KOPT-K1 (cell line): ENCODE measurements around the gene JAK1.

Experiments
- H3K27ac ChIP-seq: fragments of 200-600 bp; sonication (generic); 2 replicates; pipeline ENCODE4 v1.5.1; 2016; ENCODE audit warnings: antibody characterized with exemption, mild to moderate bottlenecking, low read depth, low read length; ENCODE audit not compliant: poor library complexity, severe bottlenecking
- H3K36me3 ChIP-seq: fragments of 200-600 bp; sonication (generic); 2 replicates; pipeline ENCODE4 v1.5.1; 2017; ENCODE audit warnings: antibody characterized with exemption, mild to moderate bottlenecking, low read length, moderate library complexity; ENCODE audit not compliant: insufficient read depth
- H3K9me3 ChIP-seq: fragments of 200-600 bp; sonication (generic); 2 replicates; pipeline ENCODE4 v1.5.1; 2017; ENCODE audit warnings: antibody characterized with exemption, low read length, mild to moderate bottlenecking; ENCODE audit not compliant: insufficient read depth, poor library complexity, severe bottlenecking

Gene JAK1

DNA sequence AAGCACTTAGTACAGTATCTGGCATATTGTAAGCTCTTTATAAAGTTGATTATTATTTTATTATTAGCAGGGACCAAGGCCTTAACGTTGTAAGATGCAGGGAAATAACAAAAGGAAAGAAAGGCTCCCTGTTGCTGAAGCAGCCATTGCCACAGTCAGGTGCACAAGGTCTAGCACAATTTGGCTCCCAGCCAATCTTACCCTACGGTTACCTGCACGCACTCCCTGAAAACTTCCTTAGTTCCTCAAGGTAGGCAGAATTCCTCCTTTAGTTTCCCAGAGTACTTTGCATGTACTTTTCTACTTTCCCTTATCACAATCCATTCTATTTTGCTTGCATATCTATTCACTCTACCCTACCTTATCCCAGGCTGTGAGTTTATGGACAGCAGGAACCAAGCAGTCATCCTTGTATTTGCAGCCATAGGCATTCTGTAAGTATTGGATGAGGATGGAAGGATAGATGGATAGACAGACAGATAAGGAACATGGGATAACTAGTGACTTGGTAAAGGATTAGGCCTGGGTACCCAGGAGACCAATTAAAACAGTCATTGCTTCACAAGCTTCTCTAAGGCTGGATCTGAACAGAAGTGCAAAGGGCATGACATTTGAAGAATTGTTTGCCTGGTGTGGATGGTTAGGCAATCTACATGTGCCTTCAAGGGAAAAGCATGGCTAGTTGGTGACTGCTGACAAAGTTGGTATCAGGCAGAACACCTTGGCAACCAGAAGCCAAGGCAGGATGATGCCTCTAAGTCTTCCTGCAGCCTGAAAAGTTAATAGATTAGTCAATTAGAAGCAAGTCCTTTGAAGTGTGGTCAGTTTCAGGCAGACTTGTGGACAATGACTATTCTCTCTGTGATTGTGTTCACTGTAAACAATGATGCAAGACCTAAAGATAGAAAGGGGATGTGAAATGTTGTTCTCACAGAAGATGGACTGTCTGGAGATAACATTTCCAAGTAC, 20.8 kb upstream of the JAK1 start:
- H3K27ac ChIP-seq = no peak overlapping the region
- no peaks in the 10 kb centered on the region for H3K9me3 ChIP-seq
- no peaks in the 10 kb centered on the region for H3K36me3 ChIP-seq

DNA sequence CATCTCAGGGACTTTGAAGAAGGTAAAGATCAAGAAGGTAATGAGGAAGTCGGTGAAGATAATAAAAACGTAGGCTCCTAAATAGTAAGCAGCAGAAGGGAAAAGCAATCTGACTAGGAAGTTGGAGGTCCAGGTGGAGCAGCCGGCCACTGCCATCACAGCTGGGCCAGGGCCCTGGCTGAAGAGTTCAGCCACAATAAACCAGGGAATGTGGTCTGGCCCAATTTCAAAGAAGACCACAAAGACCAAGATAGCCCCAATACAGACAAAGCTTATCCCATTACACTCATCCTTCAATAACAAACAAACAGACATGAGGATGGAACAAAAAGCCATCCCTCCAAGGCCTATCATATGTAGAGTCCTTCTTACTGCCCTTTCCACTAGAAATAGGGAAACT, 18.4 kb upstream of the JAK1 start:
- H3K36me3 ChIP-seq = no peaks in the 10 kb centered on the region
- no peaks in the 10 kb centered on the region for H3K9me3 ChIP-seq
- H3K27ac ChIP-seq = no peak overlapping the region

DNA sequence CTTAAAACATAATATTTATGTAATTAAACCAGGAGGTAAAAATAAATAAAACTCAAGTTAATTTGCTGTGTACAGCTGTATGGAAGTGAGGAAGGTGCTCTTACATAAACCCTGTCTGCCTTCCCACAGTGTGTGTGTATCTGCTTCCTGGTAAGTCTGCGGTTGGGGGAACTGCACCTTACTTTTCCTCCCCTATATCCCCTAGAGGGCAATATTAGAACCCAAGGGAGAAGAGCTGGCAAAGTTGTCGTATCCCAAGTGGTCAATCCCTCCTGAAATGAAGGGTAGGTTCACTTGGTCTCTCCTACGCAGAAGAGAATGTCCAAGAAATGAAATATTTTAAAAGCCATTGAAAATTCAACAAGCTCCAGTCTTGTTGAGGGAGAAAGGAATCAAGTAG, 17.8 kb upstream of the JAK1 start:
- Histone ChIP-seq H3K27ac (no peak overlapping the region), H3K9me3 (no peaks in the 10 kb centered on the region), H3K36me3 (no peaks in the 10 kb centered on the region)

DNA sequence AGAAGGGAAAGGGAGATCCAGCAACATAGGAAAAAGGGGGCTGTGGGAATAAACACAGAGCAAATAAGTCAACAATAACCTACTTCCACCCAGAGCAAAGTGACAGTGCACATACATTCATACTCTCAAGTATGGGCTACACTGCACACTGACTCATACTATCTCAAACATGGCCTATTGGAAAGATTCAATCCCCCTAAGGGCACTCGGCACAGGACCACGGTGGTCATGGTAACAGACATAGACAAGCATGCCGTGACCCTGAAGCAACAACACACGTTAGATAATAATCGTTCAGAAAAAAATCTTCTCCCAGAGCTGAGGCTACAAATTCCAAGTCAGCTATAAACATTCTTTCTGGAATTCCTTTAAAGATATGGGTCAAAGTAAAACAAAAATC, 16.8 kb upstream of the JAK1 start:
- Histone ChIP-seq H3K36me3 (no peaks in the 10 kb centered on the region), H3K27ac (no peak overlapping the region), H3K9me3 (no peaks in the 10 kb centered on the region)

DNA sequence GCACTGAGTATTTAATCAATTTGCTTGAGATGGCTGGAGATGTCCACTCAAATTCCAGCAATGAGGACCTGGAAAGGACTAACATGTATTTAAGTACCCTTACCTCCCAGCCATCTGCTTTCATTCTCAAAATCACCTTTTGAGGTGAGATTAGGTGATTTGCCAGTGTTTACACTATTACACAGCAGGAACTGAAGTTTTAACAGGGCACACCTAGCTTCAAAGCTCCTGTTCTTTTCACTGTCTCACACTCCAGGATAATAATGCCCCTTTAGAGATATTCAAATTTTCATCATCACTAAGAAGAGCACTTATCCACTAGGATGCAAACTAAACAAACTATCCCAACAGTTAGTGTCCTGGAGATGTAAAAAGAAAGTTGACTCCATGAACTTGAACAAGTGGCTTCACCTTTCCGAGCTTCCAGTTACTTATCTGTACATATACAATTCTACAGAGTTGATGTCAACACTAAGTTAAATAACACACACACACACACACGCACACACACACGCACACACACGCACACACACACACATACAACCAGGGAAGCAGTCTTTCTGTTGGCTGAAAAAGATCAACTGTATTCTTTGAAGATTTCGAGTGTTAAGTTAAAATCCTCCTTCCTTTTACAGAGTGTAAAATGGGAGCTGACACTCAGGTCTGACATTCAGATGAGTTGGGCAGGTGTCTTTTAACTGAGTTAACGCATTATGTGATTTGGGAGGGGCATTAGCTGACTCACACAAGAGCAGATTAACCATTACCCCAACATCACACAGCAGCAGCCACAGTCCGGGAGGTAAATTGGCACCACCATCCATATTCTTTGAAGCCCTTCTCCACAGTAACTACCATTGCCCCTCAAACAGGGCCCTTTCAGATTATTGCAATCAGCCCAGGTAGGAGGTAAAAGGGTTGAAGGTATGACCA, 15.5 kb upstream of the JAK1 start:
- H3K9me3 ChIP-seq = no peaks in the 10 kb centered on the region
- H3K27ac ChIP-seq = no peak overlapping the region
- no peaks in the 10 kb centered on the region for H3K36me3 ChIP-seq

DNA sequence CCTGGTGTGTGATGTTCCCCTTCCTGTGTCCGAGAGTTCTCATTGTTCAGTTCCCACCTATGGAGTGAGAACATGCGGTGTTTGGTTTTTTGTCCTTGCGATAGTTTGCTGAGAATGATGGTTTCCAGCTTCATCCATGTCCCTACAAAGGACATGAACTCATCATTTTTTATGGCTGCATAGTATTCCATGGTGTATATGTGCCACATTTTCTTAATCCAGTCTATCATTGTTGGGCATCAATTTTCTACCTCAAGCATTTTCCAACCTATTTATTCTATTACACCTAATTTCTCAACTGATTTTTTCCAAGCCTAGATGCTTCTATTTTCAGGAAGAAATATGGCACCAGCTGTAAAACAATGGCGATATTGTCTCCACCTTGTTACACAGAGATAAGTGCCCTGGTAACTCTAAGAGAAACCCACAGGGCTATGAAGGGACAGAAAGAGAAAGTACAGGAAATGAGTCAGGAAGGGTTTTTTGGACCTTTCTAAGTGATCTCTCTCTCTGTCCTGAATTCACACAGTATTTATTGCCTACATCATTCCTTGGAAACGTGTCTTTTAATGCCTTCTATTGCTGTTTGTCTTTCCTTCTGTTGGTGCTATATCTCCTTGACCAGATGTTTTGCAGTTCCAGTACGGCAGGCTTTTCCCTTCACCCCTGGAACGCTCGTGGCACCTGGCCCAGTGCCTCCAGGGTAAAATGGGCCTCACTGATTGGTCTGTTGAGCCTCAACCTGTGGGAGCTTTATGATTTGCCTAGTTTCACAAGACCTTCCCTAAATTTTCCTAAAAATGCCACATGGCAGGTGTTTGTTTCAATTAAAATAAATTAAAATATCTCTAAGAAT, 14.6 kb upstream of the JAK1 start:
- Histone ChIP-seq H3K36me3 (no peaks in the 10 kb centered on the region), H3K27ac (no peak overlapping the region), H3K9me3 (no peaks in the 10 kb centered on the region)

DNA sequence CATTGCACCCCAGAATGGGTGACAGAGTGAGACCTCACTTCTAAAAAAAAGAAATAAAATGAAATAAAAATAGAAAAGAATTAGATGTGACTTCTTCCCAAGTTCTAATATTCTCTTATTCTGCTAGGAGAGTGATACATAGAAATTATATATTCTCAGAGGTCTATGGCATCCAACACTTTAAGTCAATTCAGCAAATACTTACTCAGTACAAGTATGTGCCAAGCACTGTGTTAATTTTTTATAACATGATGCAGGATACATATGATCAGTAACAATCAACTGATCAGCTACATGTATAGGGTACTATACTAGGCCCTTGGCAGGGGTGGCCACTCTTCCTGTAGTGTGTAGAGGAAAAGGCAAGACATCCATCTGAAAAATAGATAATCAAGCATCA, 13.0 kb upstream of the JAK1 start:
- no peaks in the 10 kb centered on the region for H3K9me3 ChIP-seq
- no peak overlapping the region for H3K27ac ChIP-seq
- H3K36me3 ChIP-seq = no peaks in the 10 kb centered on the region

DNA sequence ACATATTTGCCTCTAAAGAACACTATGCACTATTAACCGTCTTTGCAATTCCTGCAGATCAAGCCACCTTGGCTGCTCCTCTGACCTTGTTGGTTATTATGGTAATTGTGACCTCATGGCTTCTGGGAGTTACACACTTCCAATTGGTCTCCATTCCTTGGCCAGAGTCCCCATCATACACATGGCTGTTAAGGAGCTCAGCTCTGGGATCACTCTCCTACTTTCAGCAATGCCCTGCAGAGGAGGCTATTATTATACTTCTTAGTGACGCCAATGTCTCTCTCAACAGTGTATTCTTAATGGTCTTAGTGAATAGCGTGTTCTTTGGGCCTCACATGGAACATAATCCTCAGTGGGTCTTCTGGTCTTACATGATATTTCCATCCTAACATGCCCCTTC, 10.0 kb upstream of the JAK1 start:
- Histone ChIP-seq H3K27ac (no peak overlapping the region), H3K36me3 (no peaks in the 10 kb centered on the region), H3K9me3 (no peaks in the 10 kb centered on the region)

DNA sequence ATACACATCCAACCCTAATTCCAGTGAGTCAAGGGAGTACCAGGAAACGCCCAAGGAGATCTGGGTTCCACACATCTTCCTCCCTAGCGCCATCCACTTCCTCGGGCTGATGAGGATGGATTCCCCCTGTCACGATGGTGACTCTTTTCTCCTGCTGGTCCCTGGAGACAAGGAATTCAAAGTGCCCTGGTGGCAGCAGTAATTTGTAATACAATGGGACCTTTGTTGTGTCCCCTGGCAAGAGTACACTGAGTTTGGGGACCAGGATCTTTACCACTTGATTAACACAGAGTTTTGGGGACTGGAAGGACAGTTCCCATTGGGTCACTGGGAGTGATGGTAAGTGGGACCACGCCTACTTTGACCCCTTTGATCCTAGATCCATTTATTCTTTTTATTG, 9.4 kb upstream of the JAK1 start:
- Histone ChIP-seq H3K9me3 (no peaks in the 10 kb centered on the region), H3K36me3 (no peaks in the 10 kb centered on the region), H3K27ac (no peak overlapping the region)

DNA sequence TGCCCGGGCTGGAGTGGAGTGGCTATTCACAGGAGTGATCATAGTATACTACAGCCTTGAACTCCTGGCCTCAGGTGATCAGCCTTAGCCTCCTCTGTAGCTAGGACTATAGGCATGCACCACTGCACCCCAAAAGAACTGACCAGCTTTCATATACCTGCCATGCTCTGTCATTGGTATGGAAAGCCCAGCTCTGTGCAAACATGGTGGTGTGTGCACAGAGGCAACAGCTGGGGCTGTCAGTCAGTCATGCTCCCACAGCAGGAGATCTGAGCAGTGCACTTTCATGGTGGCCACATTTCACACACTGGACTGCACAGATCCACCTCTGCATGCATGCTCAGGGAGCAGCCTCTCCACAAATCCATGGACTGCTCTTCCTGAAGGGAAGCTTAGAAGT, 8.8 kb upstream of the JAK1 start:
- Histone ChIP-seq H3K9me3 (no peaks in the 10 kb centered on the region), H3K27ac (no peak overlapping the region), H3K36me3 (no peaks in the 10 kb centered on the region)

DNA sequence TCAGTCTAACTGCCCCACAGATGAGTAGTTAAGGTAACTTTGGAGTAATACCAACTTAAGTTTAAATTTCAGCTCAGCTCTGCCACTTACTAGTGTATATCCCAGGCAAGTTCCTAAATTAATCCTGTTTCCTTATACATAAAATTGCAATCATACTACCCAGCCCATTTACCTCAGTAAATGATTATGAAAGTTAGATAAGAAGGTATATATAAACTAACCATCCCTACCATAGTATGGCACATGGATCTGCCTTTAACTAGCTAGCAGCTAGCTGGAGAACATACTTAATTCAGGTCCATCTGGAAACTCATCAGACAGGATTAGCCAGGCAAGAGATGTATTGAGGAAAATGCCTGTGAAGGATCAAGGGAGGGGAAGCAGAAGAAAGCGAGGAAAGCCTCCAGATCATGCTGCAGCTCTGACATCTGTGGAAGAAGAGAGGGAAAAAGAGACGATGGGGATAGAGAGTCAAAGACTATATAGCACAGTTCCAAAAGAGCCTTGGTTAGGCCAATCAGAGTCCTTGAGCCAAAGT, 8.0 kb upstream of the JAK1 start:
- Histone ChIP-seq H3K36me3 (no peaks in the 10 kb centered on the region), H3K9me3 (no peaks in the 10 kb centered on the region), H3K27ac (no peak overlapping the region)

DNA sequence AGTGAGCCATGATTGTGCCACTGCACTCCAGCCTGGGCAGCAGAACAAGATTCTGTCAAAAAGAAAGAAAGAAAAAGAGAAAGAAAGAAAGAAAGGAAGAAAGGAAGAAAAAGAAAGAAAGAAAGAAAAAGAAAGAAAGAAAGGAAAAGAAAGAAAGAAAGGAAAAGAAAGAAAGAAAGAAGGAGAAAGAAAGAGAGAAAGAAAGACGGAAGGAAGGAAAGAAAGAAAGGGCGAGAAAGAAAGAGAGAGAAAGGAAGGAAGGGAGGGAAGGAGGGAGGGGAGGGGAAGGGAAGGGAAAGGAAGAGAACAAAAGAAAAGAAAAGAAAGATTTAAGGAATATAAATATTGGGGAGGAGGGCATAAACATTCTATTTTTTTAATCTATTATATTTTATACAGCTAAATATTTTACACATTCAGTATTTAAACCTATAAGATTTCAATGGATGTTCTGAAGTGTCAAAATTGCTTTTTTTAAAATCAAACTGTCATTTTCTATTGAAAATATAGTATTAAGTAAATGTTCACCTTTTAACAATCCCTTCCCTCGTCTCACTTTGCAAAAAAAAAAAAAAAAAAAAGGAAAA, 6.8 kb upstream of the JAK1 start:
- H3K9me3 ChIP-seq = no peaks in the 10 kb centered on the region
- no peak overlapping the region for H3K27ac ChIP-seq
- no peaks in the 10 kb centered on the region for H3K36me3 ChIP-seq

DNA sequence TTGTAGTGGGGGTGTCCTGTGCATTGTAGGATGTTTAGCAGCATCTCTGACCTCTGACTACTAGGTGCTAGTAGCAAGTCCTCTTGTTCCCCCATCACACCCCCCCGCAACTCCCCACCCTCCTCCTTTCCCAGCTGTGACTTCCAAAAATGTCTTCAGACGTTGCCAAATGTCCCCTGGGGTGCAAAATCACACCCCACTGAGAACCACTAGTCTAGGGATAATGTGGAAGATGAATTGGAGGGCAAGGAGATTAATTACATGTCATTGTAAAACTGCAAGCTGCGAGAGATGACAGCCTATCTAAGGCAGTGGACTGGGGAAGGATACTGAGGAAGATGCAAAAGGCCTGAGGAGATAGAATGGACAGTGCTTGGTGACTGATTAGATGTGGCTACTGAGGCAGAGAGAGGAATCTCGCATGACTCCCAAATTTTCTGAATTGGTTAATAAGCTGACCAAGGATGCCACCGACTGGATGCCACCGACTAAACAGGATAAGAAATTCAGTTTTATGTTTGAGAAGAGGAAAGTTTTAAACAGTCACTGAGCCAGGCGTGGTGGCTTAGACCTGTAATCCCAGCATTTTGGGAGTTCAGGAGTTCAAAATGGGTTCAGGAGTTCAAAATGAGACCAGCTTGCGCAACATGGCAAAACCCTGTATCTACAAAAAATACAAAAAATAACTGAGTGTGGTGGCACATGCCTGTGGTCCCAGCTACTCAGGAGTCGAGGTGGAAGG, 3.1 kb upstream of the JAK1 start:
- Histone ChIP-seq H3K27ac (no peak overlapping the region), H3K36me3 (no peaks in the 10 kb centered on the region), H3K9me3 (no peaks in the 10 kb centered on the region)

DNA sequence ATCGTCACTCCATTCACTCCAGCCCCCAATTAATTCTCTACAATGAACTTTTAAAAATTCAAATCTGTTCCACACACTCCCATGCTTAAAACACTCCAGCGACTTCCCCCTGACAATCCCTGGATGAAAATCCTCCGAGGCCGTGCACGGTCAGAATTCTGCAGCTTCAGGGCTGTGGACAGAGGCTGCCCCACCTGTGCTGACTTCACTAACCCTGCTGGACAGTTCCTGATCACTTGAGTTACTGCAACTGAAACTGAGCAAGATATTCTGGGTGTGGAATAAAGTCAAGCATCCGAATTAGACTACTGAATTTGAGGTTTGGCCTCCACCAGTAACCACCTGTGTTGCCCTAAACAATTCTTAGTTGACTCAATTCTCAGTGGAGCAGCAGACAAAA, 1.0 kb upstream of the JAK1 start:
- Histone ChIP-seq H3K9me3 (no peaks in the 10 kb centered on the region), H3K27ac (no peak overlapping the region), H3K36me3 (no peaks in the 10 kb centered on the region)
